Glomerular endothelial cell (primary cell): Measurements from ENCODE around the gene DGLUCY. TPM values are rescaled to one million over a fixed set of nuclear protein-coding genes. Genes with fewer than 3 reads are reported as not detected.
"Not testable (repeated sequence)": the region's sequence is repeated elsewhere in the genome, so short reads cannot be mapped to it uniquely, and the experiment has no call there.

Experiments used
- DNase-seq: peaks from one replicate; pipeline ENCODE4 v3.0.0-alpha.2; 2011; ENCODE audit warnings: low read depth, low spot score; ENCODE audit errors: extremely low read depth
- total RNA-seq: library from RNA; depleted of rRNA; stranded (reverse); fragments of >200 nt; gene quantifications from 2 replicates; pipeline ENCODE4 v1.2.3, GENCODE V29; 2015

Gene DGLUCY
- total RNA-seq, 1 donor from 2014 or later: 67.3 TPM

GRCh38 chr14:91230397-91231035, 116.6 kb downstream of the DGLUCY start:
- no peak for DNase-seq

- DNase-seq: no peak
These were observed 117.6 kb downstream of the DGLUCY start for GRCh38 chr14:91231446-91231845.

DNA sequence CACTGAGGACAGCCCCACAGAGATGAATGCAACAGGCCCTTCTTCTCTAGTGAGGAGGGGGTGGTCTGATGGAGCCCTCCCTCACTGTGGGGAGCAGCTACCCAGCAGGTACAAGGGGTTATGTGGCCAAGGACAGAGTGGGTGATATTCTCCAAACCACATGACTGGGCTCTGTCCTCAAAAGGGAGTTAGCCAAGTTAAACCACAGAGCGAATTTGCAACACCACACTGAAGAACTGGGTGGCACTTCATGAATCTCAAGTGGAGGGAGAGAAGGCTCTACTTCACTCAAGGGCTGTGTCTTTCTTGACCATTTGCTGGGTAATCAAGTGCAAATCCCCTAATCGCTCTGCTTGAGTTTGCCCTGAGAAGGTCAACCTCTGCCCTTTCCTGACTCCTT, 118.2 kb downstream of the DGLUCY start:
- DNase-seq: no peak

DNA sequence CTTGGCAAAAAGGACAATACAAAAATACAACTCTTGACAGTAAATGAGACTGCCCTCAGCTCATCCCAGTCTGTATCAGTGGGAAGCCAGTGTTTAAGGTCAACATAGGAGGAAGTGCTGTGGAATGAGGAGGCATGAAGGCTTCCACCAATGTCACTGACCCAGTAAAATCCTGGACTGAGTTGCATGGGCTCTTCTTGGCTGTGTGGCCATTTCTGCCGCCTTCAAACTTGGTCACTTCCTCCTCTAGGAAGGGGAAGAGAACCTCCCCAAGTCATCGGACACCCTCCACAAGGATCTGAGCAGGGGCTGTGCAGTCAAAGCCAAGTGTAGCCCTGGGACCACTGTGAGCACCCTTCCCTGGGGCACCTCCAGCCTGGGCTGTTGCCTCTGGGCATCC, 118.7 kb downstream of the DGLUCY start:
- DNase-seq: no peak

- DNase-seq: no peak
These were observed 120.3 kb downstream of the DGLUCY start for GRCh38 chr14:91233936-91234790.

DNA sequence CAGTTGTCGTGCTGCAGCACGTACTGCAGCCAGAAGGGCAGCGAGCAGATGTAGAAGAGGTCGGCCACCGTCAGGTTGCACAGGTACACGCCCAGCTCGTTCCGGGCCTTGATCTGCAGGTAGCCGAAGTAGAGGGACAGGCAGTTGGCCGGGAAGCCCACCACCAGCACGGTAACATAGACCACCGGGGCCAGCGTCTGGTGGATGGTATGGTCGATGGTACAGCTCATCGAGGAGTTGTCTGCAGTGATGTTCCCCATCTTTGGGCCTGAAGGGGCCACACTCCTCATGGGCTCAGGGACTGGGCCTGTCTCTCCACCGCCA, 120.9 kb downstream of the DGLUCY start:
- no peak for DNase-seq

DNA sequence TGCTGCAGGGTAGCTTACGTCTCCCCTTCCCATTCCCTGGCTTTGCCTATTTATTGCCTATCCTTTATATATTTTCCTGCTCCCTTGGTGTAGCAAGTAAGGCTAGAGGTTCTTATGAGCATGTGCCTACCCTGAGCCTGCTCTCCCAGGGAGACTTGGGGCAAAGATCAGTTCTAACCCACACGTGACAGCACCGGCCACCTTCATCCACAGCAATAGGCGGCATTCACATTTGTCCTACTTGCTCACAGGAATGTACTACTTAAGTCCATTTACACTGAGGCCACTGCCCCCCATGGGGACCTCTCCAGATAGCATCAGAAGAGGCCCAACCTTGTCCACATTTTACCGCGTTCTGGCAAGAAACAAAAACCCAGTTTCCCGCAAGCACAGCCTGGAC, 122.0 kb downstream of the DGLUCY start:
- DNase-seq: no peak

- no peak for DNase-seq
These were observed 123.3 kb downstream of the DGLUCY start for GRCh38 chr14:91237219-91237618.

DNA sequence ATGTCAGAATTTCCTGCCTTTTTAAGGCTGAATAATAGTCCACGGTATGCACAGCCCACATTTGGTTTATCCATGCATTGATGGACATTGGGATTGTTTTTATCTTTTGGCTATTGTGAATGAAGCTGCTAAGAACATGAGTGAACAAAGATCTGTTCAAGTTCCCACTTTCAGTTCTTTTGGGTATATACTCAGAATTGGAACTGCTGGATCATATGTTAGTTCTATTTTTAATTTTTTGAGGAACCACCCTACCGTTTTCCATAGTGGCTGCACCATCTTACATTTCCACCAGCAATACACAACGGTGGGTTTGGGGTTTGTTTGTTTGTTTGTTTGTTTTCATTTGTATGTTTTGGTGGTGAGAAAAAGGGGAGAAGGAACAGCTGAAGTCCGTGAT, 124.2 kb downstream of the DGLUCY start:
- no peak for DNase-seq

GRCh38 chr14:91238661-91239060, 124.8 kb downstream of the DGLUCY start:
- no peak for DNase-seq

- DNase-seq: no peak
These were observed 128.0 kb downstream of the DGLUCY start for GRCh38 chr14:91241863-91242262.

GRCh38 chr14:91242635-91243034, 128.8 kb downstream of the DGLUCY start:
- DNase-seq: no peak

- DNase-seq: no peak
These were observed 129.2 kb downstream of the DGLUCY start for GRCh38 chr14:91243074-91243471.

DNA sequence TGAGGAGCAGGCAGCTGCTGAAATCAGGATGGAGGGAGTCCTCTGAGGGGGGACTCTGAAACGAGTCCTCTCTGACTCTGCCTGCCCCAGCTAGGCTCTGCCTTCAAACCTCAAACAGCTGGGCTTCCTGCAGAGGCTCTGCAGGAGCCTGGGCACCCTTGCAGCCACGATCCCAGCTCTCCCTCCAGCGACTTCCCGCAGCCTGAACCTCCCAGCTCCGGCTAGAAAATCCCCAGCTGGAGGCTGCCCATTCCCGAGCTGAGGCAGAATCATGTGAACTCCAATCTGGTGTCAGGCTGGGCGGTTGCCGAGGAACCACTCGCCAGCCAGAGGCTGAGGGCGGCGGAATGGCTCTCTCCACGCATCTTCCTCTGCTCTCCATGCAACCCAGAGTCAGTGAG, 130.6 kb downstream of the DGLUCY start, which contains the start of gene GPR68:
Gene GPR68 (minus strand): TSS at position 204 of the 401 bp plus-strand sequence. CDS start 9,654 bp downstream, outside the sequence.
- no peak for DNase-seq

DNA sequence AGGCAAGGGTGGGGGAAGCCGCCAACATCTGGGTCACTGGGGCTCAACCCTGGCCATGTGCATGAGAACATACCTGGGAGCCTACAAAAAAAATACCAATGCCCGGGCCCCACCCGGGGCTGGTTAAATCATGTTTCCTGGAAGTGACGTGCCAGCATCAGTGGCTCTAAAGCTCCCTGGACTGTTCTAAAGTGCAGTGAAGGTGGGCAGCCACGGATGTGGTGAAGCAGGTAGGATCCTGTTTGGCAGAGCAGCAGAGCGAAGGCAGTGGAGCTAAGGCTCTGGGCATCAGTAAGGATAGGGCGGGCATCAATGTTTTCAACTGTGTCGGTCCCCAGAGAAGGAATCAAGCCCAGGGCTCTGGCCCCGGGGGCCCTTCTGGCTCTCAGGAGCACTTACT, 131.2 kb downstream of the DGLUCY start:
- DNase-seq: no peak

DNA sequence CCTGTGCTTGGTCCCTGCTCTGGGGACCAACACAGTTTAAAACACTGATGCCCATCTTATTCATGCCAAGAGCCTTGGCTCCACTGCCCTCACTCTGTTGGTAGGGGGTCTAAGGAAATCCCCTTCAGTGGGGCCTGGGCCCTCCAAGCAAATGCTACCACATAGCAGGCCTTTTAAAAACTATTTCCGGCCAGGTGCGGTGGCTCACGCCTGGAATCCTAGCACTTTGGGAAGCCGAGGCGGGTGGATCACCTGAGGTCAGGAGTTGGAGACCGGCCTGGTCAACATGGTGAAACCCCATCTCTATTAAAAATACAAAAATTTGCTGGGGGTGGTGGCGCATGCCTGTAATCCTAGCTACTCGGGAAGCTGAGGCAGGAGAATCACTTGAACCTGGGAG, 131.7 kb downstream of the DGLUCY start:
- not testable (repeated sequence) for DNase-seq

DNA sequence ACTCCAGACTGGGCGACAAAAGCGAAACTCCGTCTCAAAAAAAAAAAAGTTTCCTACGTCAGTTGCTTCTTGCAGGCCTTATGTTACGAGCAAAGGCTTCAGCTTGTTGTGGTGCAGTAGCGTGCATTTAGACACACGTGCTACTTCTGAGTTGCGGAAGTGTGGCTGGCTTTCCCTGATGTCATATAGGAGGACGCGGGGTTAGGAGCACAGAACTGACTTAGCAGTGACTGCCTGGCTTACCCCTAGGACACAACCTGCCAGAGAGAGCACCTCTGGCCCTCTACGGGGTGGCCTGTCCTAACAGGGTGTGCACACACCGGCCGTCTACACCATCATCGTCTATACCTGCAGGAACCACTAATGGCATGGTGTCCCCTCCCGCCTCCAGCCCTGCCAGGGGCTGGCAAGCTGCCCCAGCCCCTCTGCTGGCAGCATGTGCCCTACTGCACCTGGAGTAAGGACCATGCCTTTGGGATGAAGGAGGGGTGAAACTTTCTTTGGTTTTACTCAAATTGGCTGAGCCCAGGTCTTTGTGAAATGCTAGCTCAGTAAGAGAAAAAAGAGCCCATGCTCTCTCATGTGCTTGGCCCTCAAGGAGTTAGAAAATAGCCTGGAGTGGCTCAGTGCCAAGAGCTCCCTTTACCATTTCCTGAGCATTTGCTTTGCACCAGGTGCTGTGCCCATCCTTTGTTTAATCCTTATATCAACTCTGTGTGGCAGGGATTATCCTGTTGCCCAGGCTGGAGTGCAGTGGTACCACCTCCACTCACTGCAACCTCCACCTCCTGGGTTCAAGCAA, 132.4 kb downstream of the DGLUCY start:
- DNase-seq: no peak

GRCh38 chr14:91249841-91250616, 136.2 kb downstream of the DGLUCY start:
- no peak for DNase-seq

GRCh38 chr14:91250912-91251311, 137.0 kb downstream of the DGLUCY start:
- DNase-seq: no peak

- no peak for DNase-seq
These were observed 139.3 kb downstream of the DGLUCY start for GRCh38 chr14:91252871-91253794.
